Middle frontal gyrus (tissue), 1 donor: ENCODE data around the gene ABCA6.

Experiments used
- DNase-seq: peaks from one replicate; pipeline ENCODE4 v3.0.0-alpha.2; 2015; ENCODE audit warnings: low spot score; ENCODE audit errors: extremely low spot score

Gene ABCA6

GRCh38 chr17:69048634-69049033, 93.1 kb downstream of the ABCA6 start:
- DNase-seq = no peak

- DNase-seq = no peak
Measured at GRCh38 chr17:69047368-69048263, 94.1 kb downstream of the ABCA6 start.

- no peak for DNase-seq
Measured at GRCh38 chr17:69046121-69046807, 95.4 kb downstream of the ABCA6 start.

GRCh38 chr17:69045646-69046045, 96.0 kb downstream of the ABCA6 start:
- no peak for DNase-seq

GRCh38 chr17:69044371-69044770, 97.3 kb downstream of the ABCA6 start:
- no peak for DNase-seq

GRCh38 chr17:69043098-69043734, 98.5 kb downstream of the ABCA6 start:
- no peak for DNase-seq

GRCh38 chr17:69042308-69042707, 99.4 kb downstream of the ABCA6 start:
- no peak for DNase-seq

- DNase-seq = no peak
Measured at GRCh38 chr17:69031839-69032238, 109.9 kb downstream of the ABCA6 start.

- no peak for DNase-seq
Measured at GRCh38 chr17:69030169-69030568, 111.5 kb downstream of the ABCA6 start.
